ENCODE results near the gene JPH3.

GRCh38 chr16:87740441-87740840 lies 138.1 kb downstream of the JPH3 start:
- TF ChIP-seq EZH2 (IDR thresholded peaks at IDR 0.05; ENCODE audit: borderline replicate concordance, insufficient read depth, low read length, poor library complexity, severe bottlenecking): no peak
- no peak for TF ChIP-seq CTCF (IDR thresholded peaks at IDR 0.05; ENCODE audit: poor library complexity, severe bottlenecking)
- TF ChIP-seq EP300 (conservative IDR thresholded peaks at IDR 0.05; ENCODE audit: poor library complexity, severe bottlenecking): no peak
- no peak for TF ChIP-seq TAF1 (IDR thresholded peaks at IDR 0.05; ENCODE audit: low read depth)
- TF ChIP-seq MXI1 (conservative IDR thresholded peaks at IDR 0.05; ENCODE audit: poor library complexity, severe bottlenecking): no peak
- no peak for TF ChIP-seq POLR2AphosphoS5 (IDR thresholded peaks at IDR 0.05)
- TF ChIP-seq SMC3 (conservative IDR thresholded peaks at IDR 0.05; ENCODE audit: poor library complexity): no peak
- TF ChIP-seq REST (IDR thresholded peaks at IDR 0.05; ENCODE audit: borderline replicate concordance): no peak
- no peak for TF ChIP-seq RAD21 (conservative IDR thresholded peaks at IDR 0.05)
